DND-41 (cell line): ENCODE data around the gene SERINC5.

Source experiments
- ATAC-seq: fragments of 200-7000 bp; cut with Tn5 transposase; 3 replicates; pipeline ENCODE4 v1.9.1; 2021; ENCODE audit warnings: low read depth; ENCODE audit not compliant: insufficient read depth
- DNase-seq: peaks from one replicate; pipeline ENCODE4 v3.0.0-alpha.2; 2020
- H2AFZ ChIP-seq: 2 replicates; pipeline ENCODE4 v1.6.0; 2012; ENCODE audit warnings: low read depth, low read length
- H3K27ac ChIP-seq: 2 replicates; pipeline ENCODE4 v1.5.1; 2012; ENCODE audit warnings: low read length, inconsistent platforms
- H3K27me3 ChIP-seq: fragments of 200-600 bp; sonication (generic); 2 replicates; pipeline ENCODE4 v1.6.0; 2012; ENCODE audit warnings: low read length, mild to moderate bottlenecking, inconsistent platforms; ENCODE audit not compliant: insufficient read depth, poor library complexity
- H3K36me3 ChIP-seq: 2 replicates; pipeline ENCODE4 v1.5.1; 2012; ENCODE audit warnings: low read length, inconsistent platforms; ENCODE audit not compliant: insufficient read depth
- H3K4me1 ChIP-seq: 2 replicates; pipeline ENCODE4 v1.5.1; 2012; ENCODE audit warnings: mild to moderate bottlenecking, low read length; ENCODE audit not compliant: insufficient read depth
- H3K4me2 ChIP-seq: 2 replicates; pipeline ENCODE4 v1.6.0; 2012; ENCODE audit warnings: mild to moderate bottlenecking, moderate library complexity, low read length, inconsistent platforms; ENCODE audit not compliant: insufficient read depth
- H3K4me3 ChIP-seq, 2 experiments: fragments of 200-600 bp in 1 of 2; shearing (Covaris generic) in 1 of 2; 2 replicates each; pipeline ENCODE4 v1.5.1; 2012 to 2016; ENCODE audit warnings: inconsistent platforms in 2 of 2, low read length in 2 of 2, mild to moderate bottlenecking in 2 of 2, low read depth in 1 of 2, moderate library complexity in 1 of 2
- H3K79me2 ChIP-seq: 2 replicates; pipeline ENCODE4 v1.6.0; 2012; ENCODE audit warnings: low read length, inconsistent platforms; ENCODE audit not compliant: insufficient read depth
- H3K9ac ChIP-seq: 2 replicates; pipeline ENCODE4 v1.6.0; 2012; ENCODE audit warnings: low read depth, mild to moderate bottlenecking, inconsistent platforms, low read length, moderate library complexity
- H3K9me3 ChIP-seq: 2 replicates; pipeline ENCODE4 v1.5.1; 2012; ENCODE audit warnings: low read length, moderate library complexity, mild to moderate bottlenecking, inconsistent platforms; ENCODE audit not compliant: insufficient read depth, severe bottlenecking
- H4K20me1 ChIP-seq: 2 replicates; pipeline ENCODE4 v1.6.0; 2012; ENCODE audit warnings: low read length; ENCODE audit not compliant: insufficient read depth
- EZH2 ChIP-seq: IDR thresholded peaks from 3 replicates; pipeline ENCODE4 v1.6.1; 2012; ENCODE audit warnings: borderline replicate concordance, low read depth, mild to moderate bottlenecking, moderate library complexity, low read length, inconsistent platforms; ENCODE audit not compliant: severe bottlenecking
- TF ChIP-seq, protein P1 (sequence below): IDR thresholded peaks from 2 replicates; pipeline ENCODE4 v1.5.1; 2012; ENCODE audit warnings: borderline replicate concordance, low read length, moderate library complexity, mild to moderate bottlenecking; ENCODE audit not compliant: poor library complexity, severe bottlenecking; ENCODE audit errors: extremely low read depth

SERINC5 gene

GRCh38 chr5:80300125-80300524 lies 44.3 kb upstream of the SERINC5 start:
- H3K4me3 ChIP-seq, result no peak overlapping the region
- H3K9me3 ChIP-seq, result no peaks in the 10 kb centered on the region
- no peak overlapping the region for H3K4me2 ChIP-seq
- no peaks in the 10 kb centered on the region for H3K4me1 ChIP-seq
- DNase-seq (no peak), ATAC-seq (no peak)
- H3K79me2 ChIP-seq, result no peaks in the 10 kb centered on the region
- no peak for TF ChIP-seq EZH2
- TF ChIP-seq, protein P1, sequence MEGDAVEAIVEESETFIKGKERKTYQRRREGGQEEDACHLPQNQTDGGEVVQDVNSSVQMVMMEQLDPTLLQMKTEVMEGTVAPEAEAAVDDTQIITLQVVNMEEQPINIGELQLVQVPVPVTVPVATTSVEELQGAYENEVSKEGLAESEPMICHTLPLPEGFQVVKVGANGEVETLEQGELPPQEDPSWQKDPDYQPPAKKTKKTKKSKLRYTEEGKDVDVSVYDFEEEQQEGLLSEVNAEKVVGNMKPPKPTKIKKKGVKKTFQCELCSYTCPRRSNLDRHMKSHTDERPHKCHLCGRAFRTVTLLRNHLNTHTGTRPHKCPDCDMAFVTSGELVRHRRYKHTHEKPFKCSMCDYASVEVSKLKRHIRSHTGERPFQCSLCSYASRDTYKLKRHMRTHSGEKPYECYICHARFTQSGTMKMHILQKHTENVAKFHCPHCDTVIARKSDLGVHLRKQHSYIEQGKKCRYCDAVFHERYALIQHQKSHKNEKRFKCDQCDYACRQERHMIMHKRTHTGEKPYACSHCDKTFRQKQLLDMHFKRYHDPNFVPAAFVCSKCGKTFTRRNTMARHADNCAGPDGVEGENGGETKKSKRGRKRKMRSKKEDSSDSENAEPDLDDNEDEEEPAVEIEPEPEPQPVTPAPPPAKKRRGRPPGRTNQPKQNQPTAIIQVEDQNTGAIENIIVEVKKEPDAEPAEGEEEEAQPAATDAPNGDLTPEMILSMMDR, result no peak
- no peak overlapping the region for H3K27ac ChIP-seq
- H2AFZ ChIP-seq, result no peak overlapping the region
- no peaks in the 10 kb centered on the region for H3K27me3 ChIP-seq
- H3K36me3 ChIP-seq, result no peaks in the 10 kb centered on the region
- no peaks in the 10 kb centered on the region for H4K20me1 ChIP-seq
- H3K9ac ChIP-seq, result no peak overlapping the region

GRCh38 chr5:80299601-80300000 lies 43.8 kb upstream of the SERINC5 start:
- no peaks in the 10 kb centered on the region for H4K20me1 ChIP-seq
- no peaks in the 10 kb centered on the region for H3K27me3 ChIP-seq
- DNase-seq, result no peak
- no peaks in the 10 kb centered on the region for H3K9me3 ChIP-seq
- no peaks in the 10 kb centered on the region for H3K79me2 ChIP-seq
- TF ChIP-seq, protein P1, result no peak
- no peak for TF ChIP-seq EZH2
- no peak overlapping the region for H2AFZ ChIP-seq
- H3K4me1 ChIP-seq, result no peaks in the 10 kb centered on the region
- no peak overlapping the region for H3K4me2 ChIP-seq
- no peak overlapping the region for H3K27ac ChIP-seq
- no peak overlapping the region for H3K4me3 ChIP-seq
- H3K36me3 ChIP-seq, result no peaks in the 10 kb centered on the region
- no peak for ATAC-seq
- no peak overlapping the region for H3K9ac ChIP-seq

DNA sequence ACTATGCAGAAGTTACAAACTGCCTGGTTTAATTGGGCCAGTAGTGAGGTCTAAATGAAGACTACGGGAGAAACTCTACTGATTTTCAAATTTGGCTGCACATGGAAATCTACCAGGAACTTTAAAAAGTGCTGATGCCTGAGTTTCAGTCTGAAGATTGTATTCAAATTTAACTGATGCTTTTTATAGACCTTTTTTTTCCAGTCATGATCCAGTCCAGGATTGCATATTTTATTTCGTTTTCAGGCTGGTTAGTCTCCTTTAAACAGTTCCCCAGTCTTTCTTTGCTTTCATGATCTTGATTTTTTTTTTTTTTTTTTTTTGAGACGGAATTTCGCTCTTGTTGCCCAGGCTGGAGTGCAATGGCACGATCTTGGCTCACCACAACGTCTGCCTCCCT lies 40.3 kb upstream of the SERINC5 start:
- no peak overlapping the region for H3K4me2 ChIP-seq
- ATAC-seq (no peak), DNase-seq (no peak)
- H4K20me1 ChIP-seq, result no peaks in the 10 kb centered on the region
- no peaks in the 10 kb centered on the region for H3K4me1 ChIP-seq
- H3K27me3 ChIP-seq, result no peaks in the 10 kb centered on the region
- no peaks in the 10 kb centered on the region for H3K9me3 ChIP-seq
- H3K36me3 ChIP-seq, result no peaks in the 10 kb centered on the region
- H3K4me3 ChIP-seq, result no peak overlapping the region
- H3K79me2 ChIP-seq, result no peaks in the 10 kb centered on the region
- no peak overlapping the region for H3K27ac ChIP-seq
- no peak overlapping the region for H3K9ac ChIP-seq
- TF ChIP-seq, protein P1, result no peak
- TF ChIP-seq EZH2, result no peak
- no peak overlapping the region for H2AFZ ChIP-seq

DNA sequence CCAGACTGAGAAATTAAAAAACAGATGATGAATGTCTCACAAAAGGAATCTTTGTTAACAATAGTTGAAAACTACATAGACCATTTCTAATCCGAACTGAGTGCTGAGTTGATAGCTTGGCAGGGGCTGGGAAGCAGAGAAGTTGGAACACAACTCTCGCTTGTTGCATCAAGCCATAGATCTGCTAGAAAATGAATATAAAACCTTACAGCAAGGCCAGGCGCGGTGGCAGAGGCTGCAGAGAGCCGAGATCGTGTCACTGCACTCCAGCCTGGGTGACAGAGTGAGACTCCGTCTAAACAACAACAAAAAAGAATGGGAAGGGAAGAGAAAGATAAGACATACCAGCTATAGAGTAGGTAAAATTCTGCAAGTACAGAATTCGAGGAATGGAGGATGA lies 35.9 kb upstream of the SERINC5 start:
- Histone ChIP-seq H3K4me2 (no peak overlapping the region), H3K4me3 (no peak overlapping the region), H3K79me2 (no peaks in the 10 kb centered on the region), H3K36me3 (no peaks in the 10 kb centered on the region), H3K9me3 (no peaks in the 10 kb centered on the region), H3K9ac (no peak overlapping the region), H4K20me1 (no peaks in the 10 kb centered on the region), H3K27ac (no peak overlapping the region), H3K27me3 (no peaks in the 10 kb centered on the region), H2AFZ (no peak overlapping the region), H3K4me1 (no peaks in the 10 kb centered on the region)
- TF ChIP-seq EZH2, result no peak
- TF ChIP-seq, protein P1, result no peak
- no peak for ATAC-seq
- no peak for DNase-seq
